Neural crest cell (in vitro differentiated cells): ENCODE data around the gene PRSS27. TPM values are rescaled to one million over a fixed set of nuclear protein-coding genes. Genes with fewer than 3 reads are reported as not detected.
"Not testable (repeated sequence)": the region's sequence is repeated elsewhere in the genome, so short reads cannot be mapped to it uniquely, and the experiment has no call there.

Experiments
- DNase-seq: peaks from one replicate; pipeline ENCODE4 v3.0.0; 2021; ENCODE audit warnings: low read depth, mixed read lengths, low spot score
- H3K27ac Mint-ChIP-seq: one replicate; pipeline ENCODE4 v1.8.0; 2021; ENCODE audit warnings: mild to moderate bottlenecking, mixed read lengths; ENCODE audit not compliant: unreplicated experiment
- H3K27me3 Mint-ChIP-seq: 2 replicates; pipeline ENCODE4 v1.8.0; 2021; ENCODE audit warnings: low read depth, mild to moderate bottlenecking, mixed read lengths
- H3K36me3 Mint-ChIP-seq: 2 replicates; pipeline ENCODE4 v1.8.0; 2021; ENCODE audit warnings: low read depth, mild to moderate bottlenecking, mixed read lengths
- H3K4me1 Mint-ChIP-seq: 2 replicates; pipeline ENCODE4 v1.8.0; 2021; ENCODE audit warnings: mixed read lengths
- H3K4me3 Mint-ChIP-seq: one replicate; pipeline ENCODE4 v1.8.0; 2021; ENCODE audit warnings: mild to moderate bottlenecking, mixed read lengths
- H3K9me3 Mint-ChIP-seq: 2 replicates; pipeline ENCODE4 v1.8.0; 2021; ENCODE audit warnings: mixed read lengths
- CTCF ChIP-seq: fragments of 200-600 bp; sonication (generic); conservative IDR thresholded peaks from 2 replicates; pipeline ENCODE4 v1.5.0; 2021; ENCODE audit warnings: antibody characterized with exemption, mild to moderate bottlenecking
- total RNA-seq: library from RNA; stranded (reverse); gene quantifications from 2 replicates; pipeline ENCODE4 v1.2.1, GENCODE V29; 2021

The PRSS27 gene
- total RNA-seq, 1 donor from 2014 or later: 7.8 TPM

GRCh38 chr16:2675714-2676113 is 44.3 kb downstream of the PRSS27 start:
- H3K36me3 Mint-ChIP-seq: no peaks in the 10 kb centered on the region
- no peak for DNase-seq
- no peak overlapping the region for H3K27ac Mint-ChIP-seq
- no peaks in the 10 kb centered on the region for H3K9me3 Mint-ChIP-seq
- peak overlapping the region; percentile 76 for H3K4me3 Mint-ChIP-seq
- no peak for TF ChIP-seq CTCF
- H3K27me3 Mint-ChIP-seq: no peaks in the 10 kb centered on the region
- peaks cover 8% of the 10 kb centered on the region for H3K4me1 Mint-ChIP-seq

GRCh38 chr16:2675021-2675420 is 45.0 kb downstream of the PRSS27 start:
- no peak overlapping the region for H3K27ac Mint-ChIP-seq
- no peak for TF ChIP-seq CTCF
- H3K27me3 Mint-ChIP-seq: no peaks in the 10 kb centered on the region
- no peak for DNase-seq
- no peaks in the 10 kb centered on the region for H3K36me3 Mint-ChIP-seq
- no peaks in the 10 kb centered on the region for H3K9me3 Mint-ChIP-seq
- H3K4me3 Mint-ChIP-seq: peak overlapping the region; percentile 76
- peaks cover 13% of the 10 kb centered on the region for H3K4me1 Mint-ChIP-seq

DNA sequence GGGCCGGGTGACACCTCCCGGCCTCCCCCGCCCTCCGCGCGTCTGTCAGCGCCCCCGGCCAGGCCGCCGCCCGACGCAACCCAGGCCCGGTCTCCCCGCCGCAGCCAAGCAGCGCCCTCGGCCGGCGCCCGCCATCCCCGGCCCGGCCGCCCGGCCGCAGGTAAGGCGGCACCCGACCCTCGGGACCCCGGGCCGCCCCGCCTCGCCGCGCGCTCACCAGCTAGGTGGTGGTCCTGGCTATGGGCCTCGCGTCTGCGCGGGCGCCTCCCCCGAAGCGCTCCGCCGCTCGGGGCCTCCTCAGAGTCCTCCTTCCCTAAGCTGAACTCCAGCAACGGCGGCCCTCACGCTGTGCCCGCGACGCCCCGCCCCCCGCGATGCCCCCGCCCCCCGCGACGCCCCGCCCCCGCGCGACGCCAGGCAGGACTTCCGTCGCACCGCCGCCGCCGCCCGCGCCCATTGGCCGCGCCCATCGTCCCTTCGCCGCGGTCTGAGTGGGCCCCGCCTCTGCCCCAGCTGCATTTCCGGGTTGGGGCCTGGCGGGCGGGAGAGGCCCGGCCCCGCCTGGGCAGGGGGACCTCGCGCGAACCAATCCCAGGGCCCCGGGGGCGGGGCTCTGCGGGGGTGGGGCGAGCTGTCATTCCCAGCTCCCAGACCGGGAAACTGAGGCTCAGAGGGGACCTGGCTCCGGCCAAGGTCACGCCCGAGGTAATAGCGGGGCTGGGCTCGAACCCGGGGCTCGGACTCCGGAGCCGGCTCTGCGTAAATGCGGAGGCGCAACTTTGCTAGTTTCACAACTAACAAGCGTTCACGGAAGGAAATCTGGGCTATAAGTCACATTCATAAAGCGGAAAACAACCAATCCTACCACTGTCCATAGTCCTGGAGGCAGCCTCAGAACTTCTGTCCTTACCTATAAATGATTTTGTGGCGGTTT is 46.7 kb downstream of the PRSS27 start:
- H3K9me3 Mint-ChIP-seq: no peaks in the 10 kb centered on the region
- no peaks in the 10 kb centered on the region for H3K36me3 Mint-ChIP-seq
- DNase-seq: peak; percentile 91
- peaks cover 20% of the 10 kb centered on the region for H3K4me1 Mint-ChIP-seq
- TF ChIP-seq CTCF: no peak
- H3K27me3 Mint-ChIP-seq: no peaks in the 10 kb centered on the region
- peak overlapping the region; percentile 82 for H3K4me3 Mint-ChIP-seq
- H3K27ac Mint-ChIP-seq: no peak overlapping the region

- Mint-ChIP-seq H3K4me3 (peak overlapping the region; percentile 85), H3K27me3 (no peaks in the 10 kb centered on the region), H3K27ac (no peak overlapping the region), H3K9me3 (no peaks in the 10 kb centered on the region), H3K36me3 (no peaks in the 10 kb centered on the region), H3K4me1 (peaks cover 20% of the 10 kb centered on the region)
- TF ChIP-seq CTCF: no peak
- DNase-seq: no peak
These were observed 48.3 kb downstream of the PRSS27 start for GRCh38 chr16:2671741-2672140.

DNA sequence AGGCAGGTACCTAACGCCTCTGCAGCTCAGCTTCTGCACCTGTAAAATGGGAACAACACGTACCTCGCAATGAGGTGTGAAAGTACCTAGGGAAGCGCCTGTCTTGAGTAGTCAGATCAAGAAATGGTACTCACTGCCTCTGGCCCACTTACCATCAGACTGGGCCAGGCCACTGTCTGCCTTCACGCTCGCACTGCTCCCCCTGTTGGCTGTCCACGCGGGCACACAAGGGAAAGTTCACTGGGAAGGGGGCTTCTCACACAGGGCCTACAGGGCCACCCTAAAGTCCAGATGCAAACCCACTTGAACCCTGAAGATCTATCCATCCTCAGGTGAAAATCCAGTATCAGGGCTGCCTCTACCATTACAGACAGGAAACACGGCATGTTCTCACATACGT is 48.8 kb downstream of the PRSS27 start:
- Mint-ChIP-seq H3K4me1 (peaks cover 20% of the 10 kb centered on the region), H3K4me3 (peak overlapping the region; percentile 59)
- peak; percentile 55 for TF ChIP-seq CTCF
- H3K27ac Mint-ChIP-seq, H3K36me3 Mint-ChIP-seq, H3K27me3 Mint-ChIP-seq, H3K9me3 Mint-ChIP-seq: not testable (repeated sequence)
- DNase-seq: peak; percentile 37
